GM18907 (cell line): ENCODE measurements around the gene ERGIC3.
"Not testable (repeated sequence)": the region's sequence is repeated elsewhere in the genome, so short reads cannot be mapped to it uniquely, and the experiment has no call there.

ENCODE experiments used
- ATAC-seq: cut with Tn5 transposase; IDR thresholded peaks from one replicate; pipeline ENCODE4 v1.9.1; 2021; ENCODE audit warnings: mild to moderate bottlenecking, moderate library complexity; ENCODE audit not compliant: unreplicated experiment

Gene ERGIC3

DNA sequence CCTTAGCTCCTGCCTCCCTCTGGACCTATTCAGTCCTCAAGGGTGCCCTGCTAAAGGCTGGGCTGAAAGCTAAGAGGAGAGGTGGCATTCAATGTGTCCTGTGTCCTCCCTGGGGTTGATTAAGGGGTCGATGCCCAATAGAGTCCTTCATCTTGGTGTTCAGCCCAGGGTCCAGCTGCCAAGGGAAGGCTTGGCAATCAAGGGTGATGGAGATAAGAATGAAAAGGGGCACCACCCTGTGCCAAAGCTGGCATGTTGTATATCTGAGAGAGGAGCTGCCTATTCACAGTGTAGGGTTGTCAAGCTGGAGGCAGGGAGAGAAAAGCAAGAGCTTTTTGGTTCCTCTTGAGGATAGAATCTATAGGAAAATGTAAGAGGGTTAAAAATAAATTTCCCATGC, 24.8 kb upstream of the ERGIC3 start:
- no peak for ATAC-seq

DNA sequence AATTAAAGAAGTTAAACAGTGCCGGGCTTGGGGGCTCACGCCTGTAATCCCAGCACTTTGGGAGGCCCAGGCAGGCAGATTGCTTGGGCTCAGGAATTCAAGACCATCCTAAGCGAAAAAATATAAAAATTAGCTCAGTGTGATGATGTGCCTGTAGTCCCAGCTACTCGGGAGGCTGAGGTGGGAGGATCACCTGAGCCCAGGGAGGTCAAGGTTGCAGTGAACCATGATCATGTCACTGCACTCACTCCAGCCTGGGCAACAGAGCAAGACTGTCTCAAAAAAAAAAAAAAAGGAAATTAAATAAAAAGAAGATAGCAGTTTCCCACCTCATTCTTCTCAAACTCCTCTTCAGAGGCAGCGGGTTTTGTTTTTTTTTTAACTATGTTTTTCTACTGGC, 24.1 kb upstream of the ERGIC3 start:
- not testable (repeated sequence) for ATAC-seq

DNA sequence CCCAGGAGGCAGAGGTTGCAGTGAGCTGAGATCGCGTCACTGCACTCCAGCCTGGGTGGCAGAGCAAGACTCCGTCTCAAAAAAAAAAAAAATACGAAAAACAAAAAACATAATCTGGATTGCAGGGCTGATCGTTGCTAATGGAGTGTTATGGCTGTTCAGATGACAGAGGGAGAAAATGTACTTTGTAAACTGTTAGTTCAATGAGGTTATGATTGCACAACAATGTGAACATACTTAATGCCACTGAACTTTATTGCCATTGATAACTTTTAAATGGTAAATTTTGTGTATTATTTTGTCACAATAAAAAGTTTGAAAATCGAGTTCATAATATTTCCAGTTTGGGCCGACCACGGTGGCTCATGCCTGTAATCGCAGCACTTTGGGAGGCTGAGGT, 22.9 kb upstream of the ERGIC3 start:
- no peak for ATAC-seq

DNA sequence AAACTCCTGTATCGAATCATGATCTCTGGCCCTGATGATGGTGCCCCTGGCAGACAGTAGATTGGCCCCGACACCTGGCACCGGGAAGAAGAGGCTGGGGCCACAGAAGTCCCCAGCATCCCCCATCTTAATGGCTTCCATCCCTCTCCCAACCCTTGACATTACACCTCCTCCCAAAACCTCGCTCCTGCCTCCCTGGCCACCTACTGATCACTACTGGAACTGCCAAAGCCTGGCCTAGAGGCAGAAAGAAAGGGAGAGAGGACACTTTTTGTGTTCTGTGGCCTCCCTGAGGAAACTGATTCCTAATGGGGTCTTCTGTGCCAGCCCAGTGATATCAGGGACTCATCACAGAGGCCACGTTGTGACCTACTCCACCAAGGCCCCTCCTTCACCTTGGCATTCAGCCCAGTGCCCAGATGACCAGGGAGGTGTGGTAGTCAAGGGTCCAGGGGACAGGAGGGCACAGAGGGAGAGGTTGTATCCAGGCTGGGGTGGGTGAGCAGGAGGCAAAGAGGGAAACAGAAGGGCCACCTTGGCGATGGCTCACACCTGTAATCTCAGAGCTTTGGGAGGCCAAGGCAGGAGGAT, 18.5 kb upstream of the ERGIC3 start:
- no peak for ATAC-seq

DNA sequence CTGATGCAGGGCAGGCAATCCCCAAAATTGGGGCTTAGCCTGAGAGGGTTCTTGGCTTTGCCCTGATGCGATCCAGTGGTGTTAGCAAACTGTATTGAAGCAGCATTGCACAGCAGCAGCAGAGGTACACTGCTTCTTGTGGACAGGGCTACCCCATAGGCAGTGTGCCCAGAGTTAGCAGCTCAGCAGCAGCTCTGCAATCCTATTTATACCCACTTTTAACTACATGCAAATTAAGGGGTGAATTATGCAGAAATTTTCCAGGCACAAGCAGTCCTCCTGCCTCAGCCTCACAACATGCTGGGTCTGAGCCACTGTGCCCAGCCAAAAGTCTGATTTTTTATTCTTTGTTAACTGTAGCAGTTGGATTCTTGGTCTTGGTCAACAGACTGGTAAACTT, 16.2 kb upstream of the ERGIC3 start:
- no peak for ATAC-seq

DNA sequence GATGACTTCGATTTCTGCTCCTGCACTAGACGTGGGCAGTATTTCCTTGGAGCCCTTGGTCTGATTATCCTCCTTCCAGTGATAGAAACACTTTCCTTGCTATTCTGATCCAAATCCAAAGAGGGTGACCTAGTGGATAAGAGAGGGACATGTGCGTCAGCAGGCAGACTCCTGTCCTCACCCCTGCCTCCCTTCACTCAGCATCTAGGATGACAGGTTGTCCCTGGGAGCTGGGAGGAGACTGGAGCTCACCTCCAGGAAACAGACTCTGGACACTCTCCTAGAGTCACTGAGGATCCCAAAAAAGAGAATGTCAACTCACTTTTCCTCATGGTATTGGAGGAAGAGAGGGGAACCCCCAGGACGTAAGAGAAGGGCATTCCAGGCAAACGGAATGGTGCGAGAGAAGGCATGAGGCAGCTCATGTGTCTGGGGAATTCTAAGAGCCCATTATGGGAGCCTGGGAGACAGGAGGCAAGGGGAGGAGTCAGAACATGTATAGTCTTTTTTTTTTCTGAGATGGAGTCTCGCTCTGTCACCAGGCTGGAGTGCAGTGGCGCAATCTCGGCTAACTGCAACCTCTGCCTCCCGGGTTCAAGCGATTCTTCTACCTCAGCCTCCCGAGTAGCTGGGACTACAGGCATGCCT, 14.6 kb upstream of the ERGIC3 start:
- no peak for ATAC-seq

DNA sequence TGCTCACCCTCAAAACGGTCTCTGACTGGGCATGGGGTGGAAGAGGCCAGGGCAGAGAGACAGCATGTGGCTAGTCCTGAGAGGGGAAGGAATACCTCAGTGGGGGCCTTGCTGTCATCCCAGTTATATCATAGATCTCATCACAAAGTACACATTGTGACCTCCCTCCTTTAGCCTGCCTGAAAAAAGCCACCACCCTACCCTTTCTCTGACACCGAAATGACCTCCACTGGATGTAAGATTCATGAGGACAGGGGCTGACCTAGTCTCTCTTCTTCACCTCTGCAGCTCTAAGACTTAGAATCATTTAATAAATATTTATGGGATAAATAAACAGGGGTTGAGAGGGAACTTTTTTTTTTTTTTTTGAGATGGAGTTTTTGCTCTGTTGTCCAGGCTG, 12.3 kb upstream of the ERGIC3 start, which contains the start of gene C20orf173:
TSS of gene C20orf173 (minus strand) at position 101 of the 400 bp plus-strand sequence. CDS start 279 bp downstream, outside the sequence.
- ATAC-seq = no peak

DNA sequence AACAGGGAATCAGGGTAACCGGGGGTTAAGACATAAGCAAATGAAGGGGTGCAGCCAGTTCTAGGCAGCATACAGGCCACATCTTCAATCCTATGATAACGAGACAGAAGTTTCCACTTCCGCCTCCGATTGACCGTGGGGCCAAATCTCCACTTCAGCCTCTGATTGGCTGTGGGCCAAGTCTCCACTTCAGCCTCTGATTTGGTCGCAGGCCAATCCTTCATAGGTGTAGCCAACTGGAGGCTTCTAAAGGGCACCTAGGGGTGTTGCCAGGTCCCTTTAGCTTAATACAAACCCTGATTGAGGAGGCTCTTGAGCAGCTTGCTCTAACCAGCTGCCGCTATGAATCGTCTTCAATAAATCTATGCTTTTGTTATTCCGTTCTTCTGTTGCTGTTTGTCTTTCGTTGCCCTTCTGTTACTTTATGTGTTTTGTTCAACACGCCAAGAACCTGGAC, 2.1 kb upstream of the ERGIC3 start:
- ATAC-seq = no peak

DNA sequence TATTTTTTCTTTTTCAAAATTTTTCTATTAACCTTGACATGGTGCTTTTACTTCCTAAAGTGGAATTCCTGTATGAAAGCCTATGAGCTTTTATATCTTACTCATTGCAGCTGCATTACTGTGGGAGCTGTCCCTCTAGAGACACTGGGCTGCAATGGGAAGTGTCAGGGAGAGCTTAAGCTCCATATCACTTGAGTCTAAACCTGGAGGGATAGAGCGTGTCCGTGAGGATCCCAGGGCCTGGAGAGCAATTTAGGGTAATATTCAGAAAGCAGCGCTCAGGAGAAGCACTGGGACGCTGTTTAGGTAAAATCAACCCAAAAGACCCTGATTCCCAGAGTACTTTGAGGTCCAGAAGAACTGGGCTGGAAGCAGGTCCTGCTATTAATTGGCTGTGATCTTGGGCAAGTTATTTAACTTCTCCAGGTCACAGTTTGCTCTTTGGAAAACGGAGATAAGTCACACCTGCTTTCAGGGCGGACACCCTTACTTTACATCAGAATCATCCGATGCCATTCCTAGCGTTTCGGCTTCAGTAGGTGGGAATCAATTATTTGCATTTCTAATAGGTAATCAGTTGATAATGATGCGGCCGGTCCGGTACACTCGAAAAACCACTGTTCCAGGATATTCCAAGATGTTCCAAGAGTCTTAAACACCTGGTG, 628 bp upstream of the ERGIC3 start:
- peak; percentile 6 for ATAC-seq

DNA sequence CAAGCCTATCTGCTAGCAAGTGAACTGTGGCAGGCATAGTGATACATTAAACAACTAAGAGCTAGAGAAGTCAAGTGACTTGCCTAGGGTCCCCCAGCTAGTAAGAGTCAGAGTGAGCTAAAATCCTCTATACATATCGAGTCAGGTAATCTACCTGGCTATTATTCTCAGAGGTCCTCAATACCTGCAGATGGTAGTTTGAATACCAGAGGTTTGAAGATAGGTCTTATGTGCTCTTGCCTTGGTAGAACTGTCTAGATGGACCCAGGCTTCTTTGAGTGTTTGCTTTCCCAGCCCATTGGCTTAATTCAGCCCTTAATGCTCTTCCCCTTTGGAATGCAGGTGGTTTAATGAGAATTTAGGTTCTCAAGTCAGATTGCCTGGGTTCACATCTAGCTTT, 1.1 kb downstream of the ERGIC3 start:
- no peak for ATAC-seq

DNA sequence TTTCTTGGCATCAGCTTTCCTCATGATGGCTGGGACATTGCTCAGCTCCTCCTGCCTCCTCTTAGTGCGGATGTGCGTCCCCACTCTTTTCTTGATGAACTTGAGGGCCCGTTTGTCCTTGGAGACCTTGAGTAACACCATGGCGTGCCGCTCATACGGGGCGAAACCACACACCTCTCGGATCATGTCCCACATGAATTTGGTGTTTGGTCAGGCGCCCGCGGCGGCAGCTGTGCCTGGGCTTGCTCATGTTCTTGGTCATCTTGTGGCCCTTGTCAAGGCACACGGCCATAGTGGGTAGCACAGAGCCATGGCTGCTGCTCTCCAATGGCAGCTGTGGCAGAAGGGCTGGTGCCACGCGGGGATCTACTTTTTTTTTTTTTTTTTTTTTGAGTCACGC, 2.6 kb downstream of the ERGIC3 start:
- no peak for ATAC-seq

DNA sequence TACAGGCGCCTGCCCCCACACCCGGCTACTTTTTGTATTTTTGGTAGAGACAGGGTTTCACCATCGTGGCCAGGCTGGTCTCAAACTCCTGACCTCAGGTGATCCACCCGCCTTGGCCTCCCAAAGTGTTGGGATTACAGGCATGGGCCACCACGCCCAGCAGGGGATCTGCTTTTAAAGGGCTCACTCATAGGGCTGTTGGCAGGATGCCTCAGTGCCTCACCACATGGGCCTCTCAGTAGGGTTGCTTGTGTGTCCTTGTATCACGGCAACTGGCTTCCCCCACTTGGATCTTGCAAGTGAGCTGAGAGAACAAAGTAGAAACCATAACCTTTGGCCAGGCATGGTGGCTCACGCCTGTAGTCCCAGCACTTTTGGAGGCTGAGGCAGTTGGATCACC, 3.1 kb downstream of the ERGIC3 start:
- ATAC-seq = not testable (repeated sequence)

DNA sequence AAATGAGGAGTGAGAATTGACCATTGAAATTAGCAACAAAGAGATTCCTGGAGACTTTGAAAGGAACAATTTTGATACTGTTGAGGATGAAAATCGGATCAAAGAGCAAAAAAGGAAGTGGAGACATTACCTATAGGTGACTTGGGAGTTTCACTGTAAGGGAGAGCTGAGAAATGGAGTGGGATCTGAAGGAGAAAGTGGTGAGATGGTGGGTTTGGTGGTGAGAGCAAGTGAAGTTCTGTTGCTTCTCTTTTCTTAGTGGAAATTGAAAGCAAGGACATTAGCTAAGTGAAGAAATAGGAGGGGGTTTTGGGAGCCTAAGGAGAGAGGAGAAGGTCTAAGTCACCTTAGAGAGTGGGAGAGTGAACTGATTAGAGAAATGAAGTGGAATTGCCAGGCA, 4.2 kb downstream of the ERGIC3 start:
- no peak for ATAC-seq

DNA sequence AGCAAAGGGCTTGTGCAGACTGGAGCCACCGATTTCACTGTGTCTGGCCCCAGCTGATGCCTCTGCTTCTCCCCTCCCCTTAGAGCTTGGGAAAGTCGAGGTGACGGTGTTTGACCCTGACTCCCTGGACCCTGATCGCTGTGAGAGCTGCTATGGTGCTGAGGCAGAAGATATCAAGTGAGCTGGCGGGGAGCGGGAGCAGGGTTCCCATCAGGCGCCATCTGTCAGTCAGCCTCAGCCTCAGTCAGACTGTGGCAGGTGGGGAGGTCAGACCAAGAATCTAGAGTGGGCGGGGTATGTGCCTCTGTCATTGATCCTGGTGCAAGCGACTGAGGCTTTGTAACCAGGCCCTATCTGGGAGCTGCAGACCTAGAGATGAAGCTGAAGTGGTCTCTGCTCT, 5.5 kb downstream of the ERGIC3 start:
- ATAC-seq = no peak

DNA sequence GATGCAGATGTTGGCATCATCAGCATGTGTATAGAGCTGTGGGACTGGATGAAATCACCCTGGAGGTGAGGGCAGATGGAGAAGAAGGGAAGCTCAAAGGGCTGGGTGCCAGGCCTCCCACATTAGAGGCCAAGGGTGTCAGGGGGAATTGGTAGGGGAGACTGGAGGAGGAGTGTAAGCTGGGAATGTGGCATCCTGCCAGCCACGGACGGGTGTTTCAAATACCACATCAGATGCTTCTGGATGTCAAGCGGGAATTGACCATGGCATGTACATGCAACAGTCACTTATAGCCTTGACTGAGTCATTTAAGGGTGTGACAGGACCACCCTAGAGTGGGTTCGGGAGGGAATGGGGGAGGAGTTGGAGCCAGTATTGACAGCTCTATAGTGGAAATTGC, 9.6 kb downstream of the ERGIC3 start:
- ATAC-seq = no peak

DNA sequence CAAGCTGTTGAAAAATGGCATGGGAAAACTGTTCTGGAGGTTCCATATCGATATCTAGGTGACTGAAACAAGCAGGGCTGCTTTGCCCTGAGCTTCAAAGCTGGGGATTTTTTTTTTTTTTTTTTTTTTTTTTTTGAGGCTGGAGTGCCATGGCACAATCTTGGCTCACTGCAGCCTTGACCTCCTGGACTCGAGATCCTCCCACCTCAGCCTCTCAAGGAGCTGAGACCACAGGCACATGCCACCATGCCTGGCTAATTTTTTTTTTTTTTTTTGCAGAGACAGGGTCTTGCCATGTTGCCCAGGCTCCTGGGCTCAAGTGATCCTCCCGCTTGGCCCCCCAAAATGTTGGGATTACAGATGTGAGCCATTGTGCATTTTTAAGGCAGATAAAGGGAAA, 11.0 kb downstream of the ERGIC3 start:
- ATAC-seq = no peak

DNA sequence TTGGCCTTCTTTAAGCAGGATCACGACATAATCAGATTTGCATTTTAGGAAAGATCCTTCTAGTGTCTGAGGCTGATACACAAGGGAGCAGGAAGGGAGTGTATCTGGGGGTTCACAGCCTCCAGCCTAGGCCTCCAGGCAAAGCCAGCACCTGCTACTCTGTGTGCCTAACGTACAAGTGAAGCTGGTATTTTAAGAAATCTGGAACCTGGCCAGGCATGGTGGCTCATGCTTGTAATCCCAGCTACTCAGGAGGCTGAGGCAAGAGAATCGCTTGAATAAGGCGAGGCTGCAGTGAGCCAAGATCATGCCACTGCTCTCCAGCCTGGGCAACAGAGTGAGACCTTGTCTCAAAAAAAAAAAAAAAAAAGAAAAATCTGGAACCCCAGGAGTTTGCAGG, 13.6 kb downstream of the ERGIC3 start:
- not testable (repeated sequence) for ATAC-seq

DNA sequence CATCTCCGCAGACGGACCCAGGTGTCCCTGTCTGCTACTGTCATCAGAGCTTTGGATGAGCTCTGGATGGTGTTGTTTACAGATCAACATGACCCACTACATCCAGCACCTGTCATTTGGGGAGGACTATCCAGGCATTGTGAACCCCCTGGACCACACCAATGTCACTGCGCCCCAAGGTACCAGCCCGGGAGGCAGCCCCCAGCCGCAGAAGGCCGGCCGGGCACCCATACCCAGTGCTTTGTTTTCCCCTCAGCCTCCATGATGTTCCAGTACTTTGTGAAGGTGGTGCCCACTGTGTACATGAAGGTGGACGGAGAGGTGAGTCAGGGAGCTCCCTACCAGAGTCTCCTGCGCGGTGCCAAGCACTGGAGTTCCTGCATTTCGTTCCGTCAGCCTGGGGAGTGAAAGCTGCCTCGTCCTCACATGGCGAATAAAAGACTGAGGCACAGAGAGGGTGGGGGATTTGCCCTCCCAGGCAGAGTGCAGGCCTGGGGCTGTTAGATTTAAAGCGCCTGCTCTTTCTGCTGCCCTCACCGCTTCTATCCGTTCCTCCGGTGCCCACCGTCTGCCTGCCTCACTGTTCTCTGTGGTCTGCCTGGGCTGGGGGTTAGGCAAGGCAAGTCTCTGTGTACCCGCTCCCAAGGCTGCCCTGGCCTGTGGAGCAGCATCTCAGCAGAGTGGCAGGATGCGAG, 14.2 kb downstream of the ERGIC3 start:
- no peak for ATAC-seq

DNA sequence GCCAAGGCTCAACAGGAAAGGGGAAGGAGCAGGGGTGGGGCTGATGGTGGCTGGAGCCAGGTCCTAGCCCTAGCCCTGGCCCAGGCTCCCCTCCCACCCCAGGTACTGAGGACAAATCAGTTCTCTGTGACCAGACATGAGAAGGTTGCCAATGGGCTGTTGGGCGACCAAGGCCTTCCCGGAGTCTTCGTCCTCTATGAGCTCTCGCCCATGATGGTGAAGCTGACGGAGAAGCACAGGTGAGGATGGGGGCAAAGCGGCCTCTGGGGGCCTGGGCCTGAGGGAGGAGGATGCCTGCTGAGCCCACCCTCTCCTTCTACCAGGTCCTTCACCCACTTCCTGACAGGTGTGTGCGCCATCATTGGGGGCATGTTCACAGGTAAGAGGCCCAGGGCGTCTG, 15.0 kb downstream of the ERGIC3 start:
- no peak for ATAC-seq

DNA sequence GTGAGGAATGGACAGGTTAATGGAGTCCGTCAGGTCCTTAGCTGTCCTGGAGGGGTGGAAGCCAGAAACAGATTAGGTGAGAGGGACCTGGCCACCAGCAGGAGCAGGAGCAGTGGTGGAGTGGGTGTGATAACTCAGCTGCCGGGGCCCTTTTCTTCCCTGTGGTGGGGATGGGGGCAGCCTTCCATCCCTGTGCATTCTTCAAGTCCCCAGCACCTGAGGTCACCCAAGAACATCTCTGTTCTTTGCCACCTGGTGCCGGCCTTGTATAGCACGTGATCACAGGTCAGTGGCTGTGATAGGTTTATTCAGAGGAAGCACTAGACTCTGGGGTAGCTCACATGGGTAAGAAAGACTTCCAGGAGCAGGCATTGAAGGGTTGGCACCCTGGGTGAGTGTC, 16.6 kb downstream of the ERGIC3 start:
- ATAC-seq = no peak

DNA sequence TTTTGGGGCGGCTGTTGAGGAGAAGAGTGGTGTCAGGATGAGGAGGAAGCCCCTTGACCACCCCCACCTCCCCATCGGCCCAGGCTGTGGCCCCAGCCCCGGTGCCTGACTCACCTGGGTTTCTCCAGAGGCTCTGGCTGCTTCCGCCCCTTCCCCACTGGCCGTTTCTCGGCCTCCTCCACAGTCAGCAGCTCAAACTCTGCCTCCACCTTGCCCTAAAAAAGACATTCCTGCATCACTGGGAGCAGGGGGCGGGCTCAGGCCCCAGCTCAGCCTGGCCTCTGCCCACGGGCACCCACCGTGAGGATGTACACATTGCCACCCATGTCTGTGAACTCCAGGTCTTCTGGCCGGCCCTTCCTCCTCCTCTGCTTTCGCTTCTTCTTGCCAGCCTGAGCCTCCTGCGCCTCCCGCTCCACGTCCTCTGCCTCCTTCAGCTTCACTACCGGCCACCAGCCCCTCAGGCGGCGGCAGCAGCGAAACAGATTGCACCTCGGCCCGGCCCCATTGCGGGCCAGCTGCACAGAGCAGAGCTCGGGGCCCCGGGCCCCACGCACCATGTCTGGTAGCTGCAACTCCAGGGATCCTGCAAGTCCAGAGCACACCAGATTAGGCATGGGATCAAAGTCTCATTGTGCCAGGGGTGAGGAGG, 17.3 kb downstream of the ERGIC3 start:
- ATAC-seq = no peak
